Suprapubic skin (tissue), 3 donors: ENCODE measurements around the gene C5orf24.

Experiments used
- EP300 ChIP-seq: sonication (generic); formaldehyde crosslinking; IDR thresholded peaks from one replicate; pipeline ENCODE4 v1.6.1; 2017; ENCODE audit warnings: antibody characterized with exemption
- POLR2A ChIP-seq, 2 donors: fragments of 450-650 bp; IDR thresholded peaks; one replicate each; pipeline ENCODE4 v1.6.1; 2017; ENCODE audit warnings: antibody characterized with exemption in 2 of 2, mild to moderate bottlenecking in 2 of 2, moderate library complexity in 2 of 2
- TF ChIP-seq, protein P1 (sequence below), 2 donors: fragments of 200-600 bp in 1 of 2; fragments of 450-650 bp in 1 of 2; sonication (generic) in 1 of 2; IDR thresholded peaks; one replicate each; pipeline ENCODE4 v1.5.1; 2016 to 2019; ENCODE audit warnings: antibody characterized with exemption in 2 of 2, mild to moderate bottlenecking in 1 of 2, moderate library complexity in 1 of 2

DNA sequence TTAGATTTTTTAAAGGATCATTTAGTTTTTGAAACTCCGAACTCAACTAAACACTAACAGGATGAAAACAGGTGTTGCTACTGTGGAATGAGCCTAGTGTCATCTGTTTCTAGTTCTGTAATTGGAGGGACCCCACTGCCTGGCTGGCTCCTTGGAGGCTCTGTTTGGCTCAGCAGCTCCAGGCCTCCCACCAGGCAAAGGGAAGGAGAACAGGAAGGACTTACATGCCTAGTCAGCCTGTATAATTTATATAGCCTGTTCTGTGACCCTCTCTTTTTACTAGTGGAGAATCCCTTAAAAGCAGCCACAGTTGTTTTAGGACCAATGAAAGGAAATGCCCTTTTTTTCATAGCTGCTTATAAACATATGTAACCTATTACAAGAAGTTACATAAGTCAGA, 21.1 kb upstream of the C5orf24 start:
- TF ChIP-seq POLR2A (IDR thresholded peaks at IDR 0.05): no peak
- TF ChIP-seq EP300: no peak
- TF ChIP-seq, protein P1, sequence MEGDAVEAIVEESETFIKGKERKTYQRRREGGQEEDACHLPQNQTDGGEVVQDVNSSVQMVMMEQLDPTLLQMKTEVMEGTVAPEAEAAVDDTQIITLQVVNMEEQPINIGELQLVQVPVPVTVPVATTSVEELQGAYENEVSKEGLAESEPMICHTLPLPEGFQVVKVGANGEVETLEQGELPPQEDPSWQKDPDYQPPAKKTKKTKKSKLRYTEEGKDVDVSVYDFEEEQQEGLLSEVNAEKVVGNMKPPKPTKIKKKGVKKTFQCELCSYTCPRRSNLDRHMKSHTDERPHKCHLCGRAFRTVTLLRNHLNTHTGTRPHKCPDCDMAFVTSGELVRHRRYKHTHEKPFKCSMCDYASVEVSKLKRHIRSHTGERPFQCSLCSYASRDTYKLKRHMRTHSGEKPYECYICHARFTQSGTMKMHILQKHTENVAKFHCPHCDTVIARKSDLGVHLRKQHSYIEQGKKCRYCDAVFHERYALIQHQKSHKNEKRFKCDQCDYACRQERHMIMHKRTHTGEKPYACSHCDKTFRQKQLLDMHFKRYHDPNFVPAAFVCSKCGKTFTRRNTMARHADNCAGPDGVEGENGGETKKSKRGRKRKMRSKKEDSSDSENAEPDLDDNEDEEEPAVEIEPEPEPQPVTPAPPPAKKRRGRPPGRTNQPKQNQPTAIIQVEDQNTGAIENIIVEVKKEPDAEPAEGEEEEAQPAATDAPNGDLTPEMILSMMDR (IDR thresholded peaks at IDR 0.05): no peak
